ENCODE measurements around the gene ATP6V0C. TPM values are rescaled to one million over a fixed set of nuclear protein-coding genes. Genes with fewer than 3 reads are reported as not detected.

ATP6V0C gene
- total and polyA plus RNA-seq, 2 of the 13 experiments (the other 11 are each of a cell fraction or from before 2014, with no cell fraction given) = 10.4 to 20.1 TPM

GRCh38 chr16:2473999-2474876, 39.5 kb upstream of the ATP6V0C start (continued):
- TF ChIP-seq ZNF639 (CRISPR knock-in tag; conservative IDR thresholded peaks at IDR 0.05) = no peak
- no peak for TF ChIP-seq ZNF782 (CRISPR knock-in tag; IDR thresholded peaks at IDR 0.05; ENCODE audit: borderline replicate concordance)
- no peak for TF ChIP-seq FIP1L1 (IDR thresholded peaks at IDR 0.05; ENCODE audit: borderline replicate concordance, insufficient read depth, low read depth, low read length)
- no peak for TF ChIP-seq ZNF414 (CRISPR knock-in tag; IDR thresholded peaks at IDR 0.05)
- TF ChIP-seq REST (IDR thresholded peaks at IDR 0.05; ENCODE audit: borderline replicate concordance in 1 of 2, low read depth in 1 of 2, low read length in 2 of 2) = no peak
- no peak for TF ChIP-seq ZFAT (CRISPR knock-in tag; conservative IDR thresholded peaks at IDR 0.05)
- no peak for TF ChIP-seq ZFP36 (IDR thresholded peaks at IDR 0.05; ENCODE audit: borderline replicate concordance, low read depth, low read length, partially characterized antibody)
- 0 out of 2 replicates have a peak, but pooled peaks have one; percentile 60 for TF ChIP-seq HIVEP1 (CRISPR knock-in tag; IDR thresholded peaks at IDR 0.05)
- no peak for TF ChIP-seq ZNF224 (CRISPR knock-in tag; IDR thresholded peaks at IDR 0.05)
- no peak for TF ChIP-seq ZNF33A (CRISPR knock-in tag; IDR thresholded peaks at IDR 0.05; ENCODE audit: borderline replicate concordance)
- no peak for TF ChIP-seq SMARCC2 (IDR thresholded peaks at IDR 0.05)
- TF ChIP-seq ARID5B (CRISPR knock-in tag; IDR thresholded peaks at IDR 0.05) = no peak
- no peak for TF ChIP-seq SOX6 (IDR thresholded peaks at IDR 0.05)
- TF ChIP-seq SOX6 (CRISPR knock-in tag; IDR thresholded peaks at IDR 0.05) = no peak
- TF ChIP-seq MAFF (IDR thresholded peaks at IDR 0.05; ENCODE audit: low read depth, low read length) = no peak
- no peak for TF ChIP-seq ZNF484 (CRISPR knock-in tag; IDR thresholded peaks at IDR 0.05; ENCODE audit: borderline replicate concordance, low read depth)
- TF ChIP-seq MAF1 (CRISPR knock-in tag; IDR thresholded peaks at IDR 0.05; ENCODE audit: borderline replicate concordance) = no peak
- TF ChIP-seq ZNF629 (CRISPR knock-in tag; conservative IDR thresholded peaks at IDR 0.05) = no peak
